SK-N-SH (cell line): Measurements from ENCODE around the gene PTTG1IP2.

Experiments
- CTCF ChIP-seq: fragments of 200-600 bp; sonication (generic); IDR thresholded peaks from 2 replicates; pipeline ENCODE4 v1.6.1; 2017; ENCODE audit warnings: antibody characterized with exemption, mild to moderate bottlenecking, moderate library complexity
- EZH2phosphoT487 ChIP-seq: fragments of 200-600 bp; sonication (generic); IDR thresholded peaks from 2 replicates; pipeline ENCODE4 v1.6.1; 2017; ENCODE audit warnings: low read depth, mixed run types, mild to moderate bottlenecking, antibody characterized with exemption, moderate library complexity, borderline replicate concordance
- GABPA ChIP-seq: IDR thresholded peaks from 2 replicates; pipeline ENCODE4 v1.4.0; 2012; ENCODE audit warnings: low read depth, mild to moderate bottlenecking
- JUND ChIP-seq: IDR thresholded peaks from 2 replicates; pipeline ENCODE4 v1.4.0; 2012
- MAX ChIP-seq: IDR thresholded peaks from 2 replicates; pipeline ENCODE4 v1.4.0; 2012; ENCODE audit warnings: low read depth
- POLR2AphosphoS5 ChIP-seq: IDR thresholded peaks from 2 replicates; pipeline ENCODE4 v1.6.1; 2012; ENCODE audit warnings: low read depth, low read length
- REST ChIP-seq: IDR thresholded peaks from 2 replicates; pipeline ENCODE4 v1.6.1; 2012; ENCODE audit warnings: mild to moderate bottlenecking, low read depth, low read length, moderate library complexity
- RFX5 ChIP-seq: IDR thresholded peaks from 2 replicates; pipeline ENCODE4 v1.6.1; 2012; ENCODE audit warnings: mild to moderate bottlenecking, improper control_type of control experiment, low read length
- SIN3A ChIP-seq: IDR thresholded peaks from 2 replicates; pipeline ENCODE4 v1.6.1; 2012; ENCODE audit warnings: low read depth, mild to moderate bottlenecking, low read length, moderate library complexity, borderline replicate concordance
- TAF1 ChIP-seq: IDR thresholded peaks from 2 replicates; pipeline ENCODE4 v1.6.1; 2012; ENCODE audit warnings: low read depth, mild to moderate bottlenecking, low read length, moderate library complexity, borderline replicate concordance
- USF1 ChIP-seq: IDR thresholded peaks from 2 replicates; pipeline ENCODE4 v1.4.0; 2012; ENCODE audit warnings: low read depth, borderline replicate concordance
- USF2 ChIP-seq: fragments of 150-350 bp; IDR thresholded peaks from 2 replicates; pipeline ENCODE4 v1.6.1; 2017; ENCODE audit warnings: antibody characterized with exemption, low read length, low read depth, borderline replicate concordance

GRCh38 chr7:90488220-90488619, 18.8 kb downstream of the PTTG1IP2 start:
- TF ChIP-seq GABPA (no peak), POLR2AphosphoS5 (no peak), CTCF (no peak), REST (no peak), JUND (no peak), USF2 (no peak), SIN3A (no peak), RFX5 (no peak), MAX (no peak), USF1 (no peak), EZH2phosphoT487 (no peak), TAF1 (no peak)
